Measurements from ENCODE around the gene NTN5.
"Not testable (repeated sequence)": the region's sequence is repeated elsewhere in the genome, so short reads cannot be mapped to it uniquely, and the experiment has no call there.

Gene NTN5

DNA sequence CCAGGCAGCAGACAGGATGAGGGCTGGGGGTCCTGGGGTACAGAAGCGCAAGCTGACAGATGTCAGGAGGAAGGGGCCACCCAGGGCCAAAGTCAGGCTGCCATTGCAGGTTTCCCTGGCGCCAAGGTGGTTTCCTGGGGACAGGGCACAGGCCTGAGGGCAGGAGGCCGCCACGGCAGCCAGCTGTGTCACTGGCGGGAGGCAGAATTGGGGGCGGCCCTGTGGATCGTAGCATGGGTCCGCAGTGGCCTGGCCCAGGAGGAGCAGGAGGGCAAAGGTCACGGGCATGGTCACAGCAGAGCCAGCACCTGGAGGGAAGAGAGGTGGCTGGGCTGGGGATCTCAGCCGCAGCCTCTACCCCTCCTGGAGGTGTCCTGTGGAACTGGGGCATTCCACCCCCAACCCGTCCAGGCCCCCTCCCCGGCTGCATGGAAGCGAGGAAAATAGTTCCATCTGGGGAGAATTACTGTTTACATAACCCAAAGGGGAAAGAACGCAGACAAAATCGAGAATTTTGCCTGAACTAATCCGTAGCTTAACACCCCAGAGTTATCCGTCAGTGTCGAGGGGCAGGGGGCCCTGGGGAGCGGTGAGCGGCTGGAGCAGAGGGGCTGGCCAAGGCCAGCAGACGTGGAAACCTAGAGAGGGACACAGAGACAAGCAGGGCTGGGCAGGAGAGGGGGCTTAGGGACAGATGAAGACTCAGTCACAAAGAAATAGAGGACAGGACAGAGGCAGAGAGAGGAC lies 1.9 kb downstream of the NTN5 start:
- DNase-seq (ENCODE audit: low read depth in 2 of 2) = no peak

DNA sequence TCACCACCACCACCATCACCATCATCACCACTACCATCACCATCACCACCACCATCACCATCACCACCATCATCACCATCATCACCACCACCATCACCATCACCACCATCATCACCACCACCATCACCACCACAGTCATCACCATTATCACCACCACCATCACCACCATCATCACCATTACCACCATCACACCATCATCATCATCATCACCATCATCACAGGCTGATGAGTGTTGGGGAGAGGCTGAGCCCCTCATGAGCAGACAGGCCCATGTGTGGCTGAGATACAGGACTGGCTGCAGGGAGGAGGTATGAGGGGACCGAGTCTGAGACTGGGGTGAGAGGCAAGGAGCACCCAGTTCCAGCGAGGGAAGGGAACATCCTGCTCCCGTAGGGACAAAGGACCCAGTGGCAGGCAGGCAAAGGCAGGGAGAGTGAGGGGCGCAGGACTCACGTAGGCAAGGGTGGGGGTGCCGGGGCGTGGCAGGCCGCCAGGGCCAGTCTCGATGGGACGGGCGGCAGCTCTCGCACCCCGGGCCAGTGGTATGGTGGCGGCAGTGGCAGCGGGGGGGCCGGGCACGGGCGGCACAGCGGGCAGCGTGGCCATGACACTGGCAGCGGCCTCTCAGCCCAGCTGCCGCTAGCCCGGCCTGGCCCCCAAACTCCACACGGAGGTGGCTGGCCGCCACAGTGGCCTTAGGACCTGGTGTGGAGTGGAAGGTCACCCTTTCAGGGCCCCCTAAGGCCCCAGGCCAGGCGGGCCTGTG lies 2.7 kb downstream of the NTN5 start:
- DNase-seq (ENCODE audit: low read depth in 2 of 2) = no peak

DNA sequence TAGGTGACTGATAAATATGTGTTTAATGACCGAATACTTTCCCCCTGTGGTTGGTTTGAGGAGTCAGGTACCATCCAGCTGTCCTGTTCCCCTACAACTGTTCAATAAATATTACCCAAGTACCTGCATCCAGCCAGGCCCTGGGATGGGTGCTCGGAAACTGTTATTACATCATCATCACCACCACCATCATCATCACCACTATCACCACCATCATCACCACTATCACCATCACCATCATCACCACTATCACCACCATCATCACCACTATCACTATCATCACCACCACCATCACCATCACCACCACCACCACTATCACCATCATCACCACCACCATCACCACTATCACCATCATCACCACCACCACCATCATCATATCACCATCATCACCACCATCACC lies 4.1 kb downstream of the NTN5 start:
- DNase-seq (ENCODE audit: low read depth in 2 of 2) = no peak

DNA sequence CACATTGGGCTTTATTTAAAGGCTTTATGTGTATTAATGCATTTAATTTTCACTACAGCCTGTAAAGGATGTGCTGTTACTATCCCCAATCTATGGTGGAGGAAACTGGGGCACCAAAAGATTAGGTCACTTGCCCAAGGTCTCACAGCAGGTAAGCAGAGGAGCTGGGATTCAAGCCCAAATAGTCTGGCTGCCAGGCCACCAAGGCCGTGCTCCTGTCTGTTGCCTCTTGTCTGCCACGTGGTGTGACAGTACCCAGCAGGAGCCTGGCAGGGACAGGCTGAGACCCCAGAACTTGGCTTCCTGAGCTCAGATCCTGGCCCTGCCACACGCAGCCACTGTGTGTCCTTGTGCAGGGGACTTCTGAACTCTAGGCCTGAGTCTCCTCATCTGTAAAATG lies 4.5 kb downstream of the NTN5 start:
- DNase-seq (ENCODE audit: low read depth in 2 of 2) = no peak

DNA sequence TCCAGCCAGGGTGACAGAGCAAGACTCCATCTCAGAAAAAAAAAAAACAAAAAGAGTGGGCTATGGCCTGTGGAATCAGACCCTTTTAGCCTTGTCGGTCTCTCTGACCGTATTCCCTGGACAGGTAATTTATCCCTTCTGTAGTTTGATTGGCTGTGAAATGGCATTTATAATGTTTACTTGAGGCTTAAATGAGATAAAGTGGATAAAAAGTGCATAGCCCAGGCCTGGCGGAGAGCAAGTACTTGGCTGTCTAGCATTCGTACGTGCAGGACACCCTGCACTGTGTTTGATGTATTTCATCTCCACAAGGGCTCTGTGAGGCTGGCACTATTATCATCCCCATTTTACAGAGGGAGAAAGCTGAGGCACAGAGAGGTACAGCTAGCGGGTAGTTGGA lies 7.0 kb downstream of the NTN5 start:
- no peak for DNase-seq (ENCODE audit: low read depth in 2 of 2)

DNA sequence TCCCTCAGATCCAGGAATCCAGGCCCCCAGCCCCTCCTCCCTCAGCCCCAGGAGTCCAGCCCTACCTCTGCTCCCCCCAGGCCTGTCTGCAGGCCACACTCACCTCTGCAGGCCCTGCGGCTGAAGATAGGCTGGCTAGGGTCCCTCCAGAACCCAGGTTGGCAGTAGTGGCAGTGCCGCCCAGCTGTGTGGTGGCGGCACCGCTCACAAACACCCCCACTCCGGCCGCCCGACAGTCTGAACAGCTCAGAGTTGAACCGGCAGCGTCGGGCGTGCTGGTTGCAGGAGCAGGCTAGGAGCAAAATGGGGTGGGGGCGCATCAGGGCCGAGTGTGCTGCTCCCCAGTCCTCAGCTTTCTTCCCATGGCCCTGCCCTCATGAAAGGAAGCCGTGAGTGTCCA lies 8.3 kb downstream of the NTN5 start:
- DNase-seq (ENCODE audit: low read depth in 2 of 2) = no peak

DNA sequence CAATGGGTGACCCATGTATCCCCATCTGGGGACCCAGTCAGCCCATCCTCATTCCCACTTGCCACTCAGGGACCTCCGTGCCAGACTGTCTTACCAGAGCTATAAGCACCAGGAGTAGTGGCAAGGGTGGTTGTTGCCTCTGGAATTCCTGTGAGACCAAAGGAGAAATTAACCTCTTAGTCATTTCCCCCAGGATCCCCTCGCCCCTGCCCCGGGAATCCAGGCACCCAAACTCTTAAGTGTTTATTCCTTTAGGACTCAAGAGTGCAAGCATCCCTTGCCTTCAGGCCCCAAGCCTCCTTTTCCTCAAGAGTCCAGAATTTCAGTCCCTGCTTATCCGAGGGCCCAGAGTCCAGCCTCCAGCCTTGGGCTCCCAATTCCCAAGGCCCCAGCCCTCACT lies 9.2 kb downstream of the NTN5 start:
- no peak for DNase-seq (ENCODE audit: low read depth in 2 of 2)

DNA sequence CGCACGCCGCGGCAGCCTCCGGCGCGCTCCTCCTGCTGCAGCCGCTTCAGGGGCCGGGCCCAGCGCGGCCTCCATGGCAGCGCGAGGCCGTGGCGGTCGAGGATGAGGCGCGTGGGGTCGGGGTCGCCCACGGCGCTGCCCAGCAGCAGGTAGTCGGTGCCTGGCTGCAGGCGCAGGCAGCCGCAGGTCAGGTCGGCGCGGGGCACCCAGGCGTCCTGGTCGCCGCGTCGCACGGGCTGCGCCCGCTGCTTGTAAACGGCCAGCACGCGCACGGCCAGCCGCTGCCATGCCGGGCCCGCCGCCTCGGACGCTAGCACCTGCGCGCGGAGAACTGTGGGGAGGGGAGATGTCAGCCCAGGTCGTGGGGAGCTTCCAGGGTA lies 11.1 kb downstream of the NTN5 start:
- DNase-seq (ENCODE audit: low read depth in 2 of 2) = no peak

DNA sequence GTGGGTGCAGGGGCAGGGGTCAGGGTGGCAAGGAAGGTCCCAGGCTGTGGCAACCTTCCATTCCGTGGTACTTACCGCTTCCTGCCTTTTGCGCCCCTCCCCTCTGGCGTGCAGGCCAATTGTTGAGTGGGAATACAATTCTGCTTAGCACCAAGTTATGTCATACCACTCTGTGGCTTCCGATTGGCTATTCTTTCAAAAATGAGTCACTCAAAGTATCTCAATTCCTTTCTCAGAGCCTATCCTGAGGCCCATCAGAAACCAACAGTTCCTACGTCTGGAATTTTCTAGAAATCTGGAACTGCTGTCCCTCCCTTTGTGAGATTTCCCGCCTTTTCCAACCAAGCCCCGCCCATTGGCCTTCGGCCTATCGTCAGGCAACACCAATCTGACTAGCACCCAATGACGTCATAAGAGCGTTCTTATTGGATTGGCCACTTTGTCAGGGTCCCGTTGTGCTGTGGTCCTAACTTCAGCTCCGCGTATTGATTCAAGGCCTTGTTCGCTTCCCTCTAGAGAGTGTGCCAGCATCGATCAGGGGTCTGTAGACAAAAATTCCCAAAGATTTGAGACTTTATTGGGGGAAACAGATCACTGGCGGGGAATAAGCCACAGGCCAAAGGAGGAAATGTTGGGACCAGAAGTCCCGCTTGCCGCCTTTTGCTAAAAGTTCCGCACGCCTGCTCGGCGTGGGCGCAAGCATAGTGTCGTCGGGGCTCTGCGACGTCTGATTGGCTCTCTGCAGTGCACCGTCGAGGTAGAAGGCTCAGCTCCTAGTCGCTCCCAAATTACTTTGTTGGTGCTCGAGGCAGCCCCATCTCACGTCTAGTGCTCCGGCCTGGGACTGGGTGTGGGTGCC lies 11.7 kb downstream of the NTN5 start:
- peak; percentile 55 to 57 for DNase-seq (ENCODE audit: low read depth in 2 of 2)

DNA sequence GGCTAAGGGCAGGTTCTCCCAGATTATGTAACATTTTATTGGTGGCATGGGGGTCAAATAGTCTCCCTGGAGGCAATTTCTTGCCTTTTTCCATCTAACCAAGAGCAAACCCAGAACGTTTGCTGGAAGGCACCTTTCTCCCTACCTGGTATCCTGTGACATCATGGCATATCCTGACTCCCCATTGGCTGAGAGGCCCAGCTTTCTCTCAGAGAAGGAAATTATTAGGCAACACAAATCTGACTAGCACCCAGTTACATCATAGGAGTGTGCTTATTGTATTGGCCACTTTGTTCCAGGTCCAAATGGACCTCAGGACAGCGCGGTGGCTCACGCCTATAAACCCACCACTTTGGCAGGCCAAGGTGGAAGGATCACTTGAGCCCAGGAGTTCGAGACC lies 13.0 kb downstream of the NTN5 start:
- DNase-seq (ENCODE audit: low read depth in 2 of 2) = no peak

DNA sequence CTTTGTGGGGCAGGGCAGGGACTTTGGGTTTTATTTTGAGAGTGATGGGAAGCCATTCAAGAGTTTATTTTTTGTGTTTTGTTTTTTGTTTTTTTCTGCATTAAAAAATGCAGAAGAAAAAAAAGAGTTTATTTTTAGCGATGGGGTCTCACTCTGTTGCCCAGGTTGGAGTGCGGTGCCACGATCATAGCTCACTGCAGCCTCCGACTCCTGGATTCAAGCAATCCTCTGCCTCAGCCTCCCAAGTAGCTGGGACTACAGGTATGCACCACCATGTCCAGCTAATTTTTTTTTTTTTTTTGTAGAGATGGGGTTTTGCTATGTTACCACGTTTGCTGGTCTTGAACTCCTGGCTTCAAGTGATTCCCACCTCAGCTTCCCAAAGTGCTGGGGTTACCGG lies 14.3 kb downstream of the NTN5 start:
- DNase-seq (ENCODE audit: low read depth in 2 of 2) = no peak

DNA sequence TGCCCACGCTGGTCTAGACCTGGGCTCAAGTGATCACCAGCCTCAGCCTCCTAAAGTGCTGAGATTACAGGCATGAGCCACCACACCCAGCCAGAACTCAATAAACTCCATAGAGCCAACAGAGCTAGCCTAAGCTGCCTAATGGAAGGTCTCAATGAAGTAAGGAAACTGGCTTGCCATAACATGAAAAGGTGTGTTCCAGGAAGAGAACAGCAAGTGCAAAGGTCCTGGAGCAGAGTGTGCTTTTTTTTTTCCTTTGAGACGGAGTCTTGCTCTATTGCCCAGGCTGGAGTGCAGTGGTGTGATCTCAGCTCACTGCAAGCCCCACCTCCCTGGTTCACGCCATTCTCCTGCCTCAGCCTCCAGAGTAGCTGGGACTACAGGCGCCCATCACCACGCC lies 15.0 kb downstream of the NTN5 start:
- not testable (repeated sequence) for DNase-seq (ENCODE audit: low read depth in 2 of 2)

DNA sequence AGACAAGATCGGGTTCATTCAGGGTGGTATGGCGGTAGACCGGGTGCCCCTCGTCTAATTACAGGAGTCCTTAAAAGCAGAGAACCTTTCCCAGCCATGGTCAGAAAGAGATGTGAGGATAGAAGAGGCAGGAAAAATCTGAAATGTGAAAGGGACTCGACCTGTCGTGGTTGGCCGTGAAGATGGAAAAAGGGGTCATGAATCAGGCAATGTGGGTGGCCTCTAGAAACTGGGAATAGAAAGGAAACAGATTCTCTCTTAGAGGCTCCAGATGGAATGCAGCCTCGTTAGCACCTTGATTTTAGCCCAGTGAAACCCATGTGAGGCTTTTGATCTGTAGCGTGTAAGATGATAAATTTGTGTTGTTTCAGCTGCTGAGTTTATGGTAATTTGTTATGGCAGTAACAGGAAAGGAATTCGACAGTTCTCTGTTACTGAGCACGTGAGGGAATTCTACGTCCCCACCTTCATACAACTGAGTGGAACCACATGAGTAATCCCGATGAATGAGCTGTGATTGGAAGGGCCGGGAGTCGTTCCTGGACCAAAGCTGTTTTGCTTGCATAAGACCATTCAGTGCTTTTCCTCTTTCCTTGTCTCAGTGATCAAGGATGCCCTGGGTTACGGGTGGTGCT lies 15.9 kb downstream of the NTN5 start:
- DNase-seq (ENCODE audit: low read depth in 2 of 2) = no peak

DNA sequence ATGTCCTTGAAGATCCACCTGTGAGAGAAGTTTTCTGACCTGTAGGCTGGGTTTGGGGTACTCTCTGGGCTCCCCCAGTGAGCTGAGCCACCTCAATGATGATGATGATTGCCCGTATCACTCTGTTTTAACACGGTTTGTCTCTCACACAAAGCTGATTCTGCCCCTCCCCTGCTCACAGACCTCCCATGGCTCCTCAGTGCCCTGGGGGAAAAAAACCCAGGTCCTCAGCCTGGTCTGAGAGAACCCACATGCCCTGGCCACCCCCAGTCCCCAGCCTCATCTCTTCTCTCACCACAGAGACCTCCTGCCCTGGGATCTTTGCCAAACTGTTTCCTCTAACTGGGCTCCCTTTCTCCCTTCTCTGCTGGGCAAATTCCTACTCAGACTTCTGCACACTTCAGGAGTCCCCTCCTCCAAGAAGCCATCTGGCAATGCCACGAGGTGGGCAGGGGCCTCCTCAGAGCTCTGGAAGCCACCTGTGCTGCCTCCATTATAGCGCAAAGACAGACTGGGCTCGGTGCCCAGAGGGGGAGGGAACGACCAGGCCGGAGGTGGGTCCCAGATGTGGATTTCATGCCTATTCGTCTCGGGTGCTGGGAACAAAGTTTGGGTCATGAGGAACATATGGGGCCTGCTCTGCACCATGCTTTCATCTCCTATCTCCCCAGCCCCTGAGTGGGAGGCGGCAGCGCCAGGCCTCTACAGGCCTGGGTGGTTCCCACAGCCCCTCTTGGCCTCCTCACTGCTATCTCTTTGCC lies 18.3 kb downstream of the NTN5 start:
- DNase-seq (ENCODE audit: low read depth in 2 of 2) = no peak

DNA sequence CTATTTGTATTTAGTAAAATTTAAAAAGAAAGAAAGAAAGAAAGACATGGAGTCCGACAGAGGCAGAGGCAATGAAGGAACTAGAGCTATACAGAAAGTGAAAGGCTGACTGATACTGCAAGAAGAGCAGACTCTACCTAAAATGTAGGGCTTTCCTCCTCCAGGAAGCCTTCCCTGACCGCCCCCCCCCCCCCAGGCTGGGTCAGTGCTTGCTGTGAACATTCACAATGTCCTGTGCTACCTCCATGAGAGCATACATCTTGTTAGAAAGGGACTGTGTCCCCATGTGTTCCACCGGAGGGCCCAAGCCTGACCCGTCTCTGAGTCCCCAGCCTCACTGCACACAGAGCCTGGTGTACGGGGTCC lies 21.2 kb downstream of the NTN5 start:
- no peak for DNase-seq (ENCODE audit: low read depth in 2 of 2)

DNA sequence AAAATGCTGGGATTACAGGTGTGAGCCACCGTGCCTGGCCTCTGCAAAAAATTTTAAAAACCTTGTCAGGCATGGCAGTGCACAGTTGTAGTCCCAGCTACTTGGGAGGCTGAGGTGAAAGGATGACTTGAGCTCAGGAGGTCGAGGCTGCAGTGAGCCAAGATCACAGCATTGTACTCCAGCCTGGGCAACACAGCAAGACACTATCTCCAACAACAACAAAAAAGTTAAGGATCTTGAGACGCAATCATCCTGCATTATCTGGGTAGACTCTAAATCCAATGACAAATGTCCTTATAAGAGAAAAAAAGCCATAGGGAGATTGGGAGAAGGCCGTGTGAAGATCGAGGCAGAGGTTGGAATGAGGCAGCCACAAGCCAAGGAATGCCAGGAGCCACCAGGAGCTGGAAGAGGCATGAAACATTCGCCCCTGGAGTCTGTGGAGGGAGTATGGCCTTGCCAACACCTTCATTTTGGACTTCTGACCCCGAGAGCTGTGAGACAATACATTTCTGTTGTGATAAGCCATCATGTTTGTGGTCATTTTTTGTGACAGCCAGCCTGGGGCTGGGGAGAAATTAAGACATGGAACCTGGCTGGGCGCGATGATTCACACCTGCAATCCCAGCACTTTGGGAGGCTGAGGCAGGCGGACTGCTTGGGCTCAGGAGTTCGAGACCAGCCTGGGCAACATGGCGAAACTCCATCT lies 21.7 kb downstream of the NTN5 start:
- no peak for DNase-seq (ENCODE audit: low read depth in 2 of 2)

DNA sequence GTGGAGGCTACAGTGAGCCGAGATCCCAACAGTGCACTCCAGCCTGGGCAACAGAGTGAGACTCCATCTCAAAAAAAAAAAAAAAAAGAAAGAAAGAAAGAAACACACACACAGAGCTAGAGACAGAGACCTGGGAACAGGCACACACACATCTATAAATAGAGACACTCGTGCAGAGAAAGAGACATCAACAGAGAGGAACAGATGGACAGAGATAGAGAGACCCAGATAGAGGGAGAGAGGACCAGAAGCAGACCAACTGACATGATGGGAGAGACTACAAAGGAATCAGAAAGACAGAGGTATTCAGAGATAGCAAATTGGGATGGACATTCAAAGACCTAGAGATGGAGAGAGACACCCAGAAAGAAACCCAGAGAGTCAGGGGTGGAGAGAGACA lies 24.7 kb downstream of the NTN5 start:
- no peak for DNase-seq (ENCODE audit: low read depth in 2 of 2)

DNA sequence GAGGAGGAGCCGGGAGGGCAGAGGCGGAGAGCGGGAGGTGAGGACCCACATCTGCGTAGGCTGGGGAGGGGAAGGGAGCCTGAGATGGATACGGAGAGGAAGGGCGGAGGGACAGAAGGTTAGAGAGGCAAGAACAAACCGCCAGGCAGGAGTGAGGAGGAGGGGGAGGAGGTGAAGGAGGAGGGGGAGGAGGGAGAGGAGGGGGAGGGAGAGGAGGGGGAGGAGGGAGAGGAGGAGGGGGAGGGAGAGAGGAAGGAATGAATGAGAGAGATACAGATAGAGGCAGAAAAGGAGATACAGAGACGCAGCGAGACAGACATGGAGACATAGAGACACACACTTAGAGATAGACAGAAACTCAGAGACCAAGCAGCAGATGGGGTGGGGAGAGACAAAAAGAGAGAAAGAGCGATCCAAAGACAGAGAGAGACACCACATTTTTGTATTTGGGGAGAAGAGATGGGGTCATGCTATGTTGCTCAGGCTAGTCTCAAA lies 26.0 kb downstream of the NTN5 start:
- no peak for DNase-seq (ENCODE audit: low read depth in 2 of 2)

DNA sequence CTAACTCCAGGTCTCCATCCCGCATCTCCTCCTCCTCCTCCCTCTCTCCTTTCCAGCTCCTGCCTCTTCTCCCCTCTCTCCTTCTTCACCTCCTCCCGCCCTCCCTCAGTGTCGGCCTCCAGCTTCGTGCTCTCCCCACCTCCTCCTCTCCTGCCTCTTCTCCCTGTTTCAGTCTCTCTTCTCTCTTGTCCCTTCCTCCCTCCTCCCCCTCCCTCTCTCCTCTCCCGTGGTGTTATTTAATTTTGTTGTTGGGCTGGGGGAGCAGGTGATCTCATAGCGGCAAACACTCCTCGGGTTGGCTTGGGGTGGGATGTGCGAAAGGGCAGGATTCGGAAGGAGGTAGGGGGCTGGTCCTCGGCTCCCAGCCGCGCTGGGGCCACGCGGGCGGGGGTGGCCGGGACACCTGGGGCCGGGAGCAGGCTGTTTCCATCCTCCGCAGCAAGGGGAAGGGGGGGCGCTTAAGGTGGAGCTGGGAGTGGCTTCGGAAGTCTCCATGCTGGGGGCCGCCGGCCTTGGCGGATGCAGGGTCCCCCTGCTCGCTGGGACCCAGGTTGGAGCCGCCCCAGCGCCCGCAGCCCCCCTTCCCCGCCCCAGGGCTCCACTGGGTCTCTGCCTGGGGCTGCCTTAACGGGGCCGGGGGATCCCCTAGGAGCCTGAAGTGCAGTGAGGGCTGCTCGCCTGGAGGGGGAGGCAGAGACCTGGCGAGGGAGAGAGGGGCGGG lies 26.7 kb downstream of the NTN5 start, which contains the start of gene CA11:
Gene CA11, minus strand, starts transcription at position 187 of the 721 bp plus-strand sequence. CDS start 555 bp downstream, outside the sequence.
- peak; percentile 85 to 86 for DNase-seq (ENCODE audit: low read depth in 2 of 2)

DNA sequence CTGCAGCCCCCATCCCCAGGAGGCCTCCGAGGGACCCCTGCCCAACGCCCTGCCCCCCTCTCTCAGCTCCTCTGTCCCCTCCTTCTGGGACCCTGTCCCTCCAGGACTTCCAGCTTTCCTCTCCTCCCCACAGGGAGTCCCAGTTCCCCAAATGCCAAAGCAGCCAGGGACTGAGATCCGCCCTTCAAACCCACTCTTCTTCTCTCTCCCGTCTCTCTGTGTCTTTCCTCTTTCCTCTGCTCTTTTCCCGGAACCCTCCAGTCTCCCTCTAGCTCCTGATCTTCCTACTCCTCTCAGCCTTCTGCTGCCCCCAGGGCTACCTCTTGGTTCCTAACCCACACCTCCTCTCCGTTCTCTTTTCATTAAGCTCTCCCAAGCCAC lies 27.2 kb downstream of the NTN5 start:
- DNase-seq (ENCODE audit: low read depth in 2 of 2) = no peak
